GM19468 (cell line): ENCODE results near the gene IL36RN.

Experiments
- ATAC-seq: cut with Tn5 transposase; IDR thresholded peaks from one replicate; pipeline ENCODE4 v1.9.1; 2021; ENCODE audit warnings: mild to moderate bottlenecking, moderate library complexity, moderate number of reproducible peaks; ENCODE audit not compliant: unreplicated experiment; ENCODE audit errors: extremely low read depth

Gene IL36RN

GRCh38 chr2:113041871-113042270 lies 17.1 kb upstream of the IL36RN start:
- no peak for ATAC-seq

GRCh38 chr2:113046465-113046864 lies 12.5 kb upstream of the IL36RN start:
- no peak for ATAC-seq

- no peak for ATAC-seq
Observed at GRCh38 chr2:113050921-113051895, 7.8 kb upstream of the IL36RN start.

GRCh38 chr2:113052396-113052917 lies 6.5 kb upstream of the IL36RN start, which contains the start of gene IL36B:
Gene IL36B, minus strand, starts transcription at chr2:113052867.
- ATAC-seq, result no peak

DNA sequence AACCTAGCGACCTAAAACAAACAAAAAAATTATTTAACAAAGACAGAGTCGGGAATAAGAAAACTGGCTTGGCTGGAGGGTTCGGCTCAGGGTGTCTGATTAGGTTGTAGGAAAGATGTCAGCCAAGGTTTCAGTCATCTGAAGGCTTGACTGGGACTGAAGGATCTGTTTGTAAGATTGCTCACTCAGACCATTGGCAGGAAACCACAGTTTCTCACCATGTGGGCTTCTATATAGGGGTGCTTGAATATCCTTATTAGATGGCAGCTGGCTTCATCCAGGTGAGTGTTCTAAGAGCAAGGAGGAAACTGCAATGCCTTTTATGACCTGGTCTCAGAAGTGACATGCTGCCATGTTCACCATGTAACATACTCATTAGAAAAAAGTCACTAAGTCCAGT lies 5.3 kb upstream of the IL36RN start:
- no peak for ATAC-seq

- ATAC-seq, result no peak
Observed at GRCh38 chr2:113054066-113054465, 4.9 kb upstream of the IL36RN start.

DNA sequence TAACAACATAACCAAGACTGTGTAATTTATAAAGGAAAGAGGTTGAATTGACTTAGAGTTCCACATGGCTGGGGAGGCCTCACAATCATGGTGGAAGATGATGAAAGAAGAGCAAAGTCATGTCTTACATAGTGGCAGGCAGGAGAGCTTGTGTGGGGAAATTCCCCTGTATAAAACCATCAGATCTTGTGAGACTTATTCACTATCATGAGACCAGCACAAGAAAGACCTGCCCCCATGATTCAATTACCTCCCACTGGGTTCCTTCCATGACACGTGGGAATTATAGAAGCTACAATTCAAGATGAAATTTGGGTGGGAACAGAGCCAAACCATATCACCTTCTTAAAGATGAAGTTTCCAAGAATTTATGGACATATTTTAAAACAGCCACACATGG lies 2.5 kb upstream of the IL36RN start:
- no peak for ATAC-seq

DNA sequence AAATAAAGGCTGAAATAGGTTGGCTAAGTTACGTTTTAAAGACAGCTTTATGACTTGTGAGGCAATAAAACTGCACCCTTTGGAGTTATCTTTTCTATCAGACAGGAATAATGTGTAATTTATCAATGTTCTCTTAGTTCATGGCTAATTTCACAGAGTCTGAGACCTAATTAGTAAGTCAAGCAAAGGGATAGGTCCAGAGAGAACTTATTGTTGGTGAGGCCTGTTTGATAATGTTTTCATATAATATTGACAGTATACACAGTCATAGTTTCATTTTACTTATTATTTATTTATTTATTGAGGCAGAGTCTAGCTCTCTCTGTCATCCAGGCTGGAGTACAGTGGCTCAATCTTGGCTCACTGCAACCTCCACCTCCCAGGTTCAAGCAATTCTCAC lies 1.9 kb upstream of the IL36RN start:
- ATAC-seq, result no peak

- no peak for ATAC-seq
Observed at GRCh38 chr2:113058411-113058994, 495 bp upstream of the IL36RN start.

- no peak for ATAC-seq
Observed at GRCh38 chr2:113060396-113060795, 1.4 kb downstream of the IL36RN start.

DNA sequence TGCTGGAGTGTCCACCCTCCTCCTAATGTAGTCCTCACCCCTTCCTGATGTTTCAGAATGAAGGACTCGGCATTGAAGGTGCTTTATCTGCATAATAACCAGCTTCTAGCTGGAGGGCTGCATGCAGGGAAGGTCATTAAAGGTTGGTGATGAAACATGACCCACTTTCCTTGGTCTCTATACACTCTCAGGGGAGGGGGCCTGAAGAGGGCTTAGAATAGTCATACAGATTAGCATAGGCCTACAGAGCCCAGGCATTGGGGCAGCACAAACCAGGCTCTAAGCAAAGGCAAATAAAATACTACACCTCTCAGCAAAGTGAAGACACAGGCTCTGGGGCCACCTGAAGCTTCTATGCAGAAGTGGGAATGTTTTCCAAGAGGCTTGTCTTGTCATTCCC lies 1.8 kb downstream of the IL36RN start:
- no peak for ATAC-seq

GRCh38 chr2:113061241-113061640 lies 2.2 kb downstream of the IL36RN start:
- ATAC-seq, result no peak

GRCh38 chr2:113061896-113062770 lies 3.1 kb downstream of the IL36RN start:
- ATAC-seq, result no peak

DNA sequence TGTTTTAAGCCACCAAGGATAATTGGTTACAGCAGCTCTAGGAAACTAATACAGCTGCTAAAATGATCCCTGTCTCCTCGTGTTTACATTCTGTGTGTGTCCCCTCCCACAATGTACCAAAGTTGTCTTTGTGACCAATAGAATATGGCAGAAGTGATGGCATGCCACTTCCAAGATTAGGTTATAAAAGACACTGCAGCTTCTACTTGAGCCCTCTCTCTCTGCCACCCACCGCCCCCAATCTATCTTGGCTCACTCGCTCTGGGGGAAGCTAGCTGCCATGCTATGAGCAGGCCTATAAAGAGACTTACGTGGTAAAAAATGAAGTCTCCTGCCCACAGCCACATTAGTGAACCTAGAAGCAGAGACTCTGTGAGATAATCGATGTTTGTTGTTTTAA lies 5.3 kb downstream of the IL36RN start:
- ATAC-seq, result no peak

DNA sequence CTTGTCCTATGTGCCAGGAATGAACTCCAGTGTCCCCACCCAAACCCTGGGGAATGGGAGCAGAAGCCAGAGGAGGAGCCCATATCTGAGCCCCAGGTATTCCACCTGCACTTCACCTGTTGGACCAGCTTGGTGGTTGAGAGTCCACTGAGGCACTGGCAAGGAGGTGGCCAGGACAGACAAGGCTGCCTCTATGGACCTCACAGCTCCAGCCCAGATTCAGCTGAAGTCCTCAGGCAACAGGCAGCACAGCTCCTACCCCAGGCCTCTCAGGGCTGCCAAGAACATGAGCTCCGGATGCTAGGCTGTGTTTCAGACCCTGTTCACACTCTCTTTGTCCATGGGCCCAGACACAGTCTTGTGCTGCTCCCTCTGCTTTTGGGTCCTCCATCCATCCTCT lies 5.9 kb downstream of the IL36RN start:
- ATAC-seq, result no peak

GRCh38 chr2:113067681-113068080 lies 8.7 kb downstream of the IL36RN start, which contains the start of gene IL1F10:
Gene IL1F10, plus strand, starts transcription at chr2:113067970. Its CDS starts 4,769 bp downstream, at chr2:113072739.
- ATAC-seq, result no peak

GRCh38 chr2:113068249-113068648 lies 9.3 kb downstream of the IL36RN start:
- ATAC-seq, result no peak

DNA sequence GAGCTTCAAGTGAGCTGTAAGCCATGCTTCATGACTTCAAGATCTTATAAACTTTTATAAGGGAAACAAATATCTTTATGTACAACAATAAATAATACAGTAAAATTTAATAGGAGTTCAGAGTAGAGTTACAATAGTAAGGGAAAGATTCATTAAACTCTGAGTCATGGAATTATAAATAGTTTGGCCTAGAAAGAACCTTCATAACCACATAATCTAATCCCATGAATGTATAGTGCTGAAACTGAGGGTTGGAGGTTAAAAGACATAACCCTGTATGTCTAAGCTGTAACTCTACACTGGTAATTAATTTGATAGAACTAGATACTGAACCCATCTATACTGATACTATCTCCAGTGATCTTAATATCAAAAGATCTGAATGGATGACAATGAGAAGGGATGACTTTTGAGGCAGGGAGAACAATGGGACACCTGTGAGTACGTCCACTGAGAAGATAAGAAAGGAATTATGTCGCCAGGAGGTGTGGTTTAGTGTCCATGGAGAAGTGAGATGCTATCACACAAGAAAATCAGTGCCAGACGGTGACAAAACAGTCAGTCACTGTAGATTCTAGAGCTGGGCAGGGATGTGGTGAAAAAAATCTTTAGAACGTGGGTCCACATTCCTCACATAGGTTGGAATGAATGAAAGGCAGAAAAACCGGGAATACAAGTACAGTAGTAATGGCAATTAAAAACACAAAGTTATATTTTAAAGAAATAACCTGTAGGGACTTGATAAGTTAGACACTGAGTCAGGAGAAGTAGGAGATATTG lies 9.9 kb downstream of the IL36RN start:
- ATAC-seq, result no peak
